Measurements from ENCODE around the gene CSNK1G3. TPM values are rescaled to one million over a fixed set of nuclear protein-coding genes. Genes with fewer than 3 reads are reported as not detected.

The CSNK1G3 gene
- total RNA-seq, 2 experiments from 2014 or later = 87.2 to 92.3 TPM

GRCh38 chr5:123554601-123555000 lies 42.6 kb downstream of the CSNK1G3 start:
- Mint-ChIP-seq H3K9me3 (no peaks in the 10 kb centered on the region), H3K27ac (no peak overlapping the region), H3K36me3 (ENCODE audit: low read depth) (peaks cover 49% of the 10 kb centered on the region), H3K4me1 (ENCODE audit: low read depth) (peaks cover 8% of the 10 kb centered on the region), H3K27me3 (no peaks in the 10 kb centered on the region), H3K4me3 (no peak overlapping the region)
- peaks cover 5% of the 10 kb centered on the region for H3K4me1 ChIP-seq (ENCODE audit: insufficient read depth, low read length)
- DNase-seq (no peak), ATAC-seq (ENCODE audit: poor library complexity) (no peak)
- no peaks in the 10 kb centered on the region for H3K27me3 ChIP-seq (ENCODE audit: control insufficient read depth in 1 of 2, insufficient read depth in 2 of 2, low read length in 2 of 2)
- H3K27ac ChIP-seq (ENCODE audit: low read depth in 1 of 2, low read length in 2 of 2) = no peak overlapping the region
- ChIA-PET CTCF (no interaction called here), POLR2A (no interaction called here)
- TF ChIP-seq, protein P1, sequence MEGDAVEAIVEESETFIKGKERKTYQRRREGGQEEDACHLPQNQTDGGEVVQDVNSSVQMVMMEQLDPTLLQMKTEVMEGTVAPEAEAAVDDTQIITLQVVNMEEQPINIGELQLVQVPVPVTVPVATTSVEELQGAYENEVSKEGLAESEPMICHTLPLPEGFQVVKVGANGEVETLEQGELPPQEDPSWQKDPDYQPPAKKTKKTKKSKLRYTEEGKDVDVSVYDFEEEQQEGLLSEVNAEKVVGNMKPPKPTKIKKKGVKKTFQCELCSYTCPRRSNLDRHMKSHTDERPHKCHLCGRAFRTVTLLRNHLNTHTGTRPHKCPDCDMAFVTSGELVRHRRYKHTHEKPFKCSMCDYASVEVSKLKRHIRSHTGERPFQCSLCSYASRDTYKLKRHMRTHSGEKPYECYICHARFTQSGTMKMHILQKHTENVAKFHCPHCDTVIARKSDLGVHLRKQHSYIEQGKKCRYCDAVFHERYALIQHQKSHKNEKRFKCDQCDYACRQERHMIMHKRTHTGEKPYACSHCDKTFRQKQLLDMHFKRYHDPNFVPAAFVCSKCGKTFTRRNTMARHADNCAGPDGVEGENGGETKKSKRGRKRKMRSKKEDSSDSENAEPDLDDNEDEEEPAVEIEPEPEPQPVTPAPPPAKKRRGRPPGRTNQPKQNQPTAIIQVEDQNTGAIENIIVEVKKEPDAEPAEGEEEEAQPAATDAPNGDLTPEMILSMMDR (IDR thresholded peaks at IDR 0.05) = no peak
- H3K9me3 ChIP-seq (ENCODE audit: control insufficient read depth in 1 of 2, insufficient read depth in 1 of 2, low read length in 2 of 2) = no peaks in the 10 kb centered on the region
- H3K4me3 ChIP-seq (ENCODE audit: low read length) = no peak overlapping the region
- intact Hi-C loops (cut with DNase I, micrococcal nuclease) = no loop called here
- H3K36me3 ChIP-seq (ENCODE audit: insufficient read depth, low read length) = peaks cover 12% of the 10 kb centered on the region

GRCh38 chr5:123557907-123558306 lies 45.9 kb downstream of the CSNK1G3 start:
- H3K9me3 Mint-ChIP-seq = no peaks in the 10 kb centered on the region
- no peaks in the 10 kb centered on the region for H3K9me3 ChIP-seq (ENCODE audit: control insufficient read depth in 1 of 2, insufficient read depth in 1 of 2, low read length in 2 of 2)
- no peaks in the 10 kb centered on the region for H3K4me1 ChIP-seq (ENCODE audit: insufficient read depth, low read length)
- H3K27me3 ChIP-seq (ENCODE audit: control insufficient read depth in 1 of 2, insufficient read depth in 2 of 2, low read length in 2 of 2) = no peaks in the 10 kb centered on the region
- no peak overlapping the region for H3K27ac Mint-ChIP-seq
- peaks cover 63% of the 10 kb centered on the region for H3K36me3 Mint-ChIP-seq (ENCODE audit: low read depth)
- no peak overlapping the region for H3K4me3 ChIP-seq (ENCODE audit: low read length)
- ChIA-PET CTCF (interaction anchor here (0.7 kb wide), 1 partner anchor 135 kb away, joined by 3 read pairs; the partner anchor contains the start of gene CEP120), POLR2A (no interaction called here)
- H3K4me1 Mint-ChIP-seq (ENCODE audit: low read depth) = peaks cover 13% of the 10 kb centered on the region
- peaks cover 12% of the 10 kb centered on the region for H3K36me3 ChIP-seq (ENCODE audit: insufficient read depth, low read length)
- no peak for ATAC-seq (ENCODE audit: poor library complexity)
- H3K27ac ChIP-seq (ENCODE audit: low read depth in 1 of 2, low read length in 2 of 2) = no peak overlapping the region
- H3K27me3 Mint-ChIP-seq = no peaks in the 10 kb centered on the region
- TF ChIP-seq, protein P1 (IDR thresholded peaks at IDR 0.05) = no peak
- intact Hi-C loops (cut with DNase I, micrococcal nuclease) = no loop called here
- no peak overlapping the region for H3K4me3 Mint-ChIP-seq
- DNase-seq = no peak

- Mint-ChIP-seq H3K36me3 (ENCODE audit: low read depth) (peaks cover 57% of the 10 kb centered on the region), H3K9me3 (no peaks in the 10 kb centered on the region), H3K4me1 (ENCODE audit: low read depth) (peaks cover 13% of the 10 kb centered on the region), H3K27me3 (no peaks in the 10 kb centered on the region), H3K4me3 (no peak overlapping the region), H3K27ac (no peak overlapping the region)
- ATAC-seq (ENCODE audit: poor library complexity) (no peak), DNase-seq (no peak)
- CTCF ChIA-PET = no interaction called here
- POLR2A ChIA-PET = no interaction called here
- H3K4me1 ChIP-seq (ENCODE audit: insufficient read depth, low read length) = no peaks in the 10 kb centered on the region
- intact Hi-C loops (cut with DNase I, micrococcal nuclease) = no loop called here
- TF ChIP-seq, protein P1 (IDR thresholded peaks at IDR 0.05) = no peak
- no peak overlapping the region for H3K4me3 ChIP-seq (ENCODE audit: low read length)
- peaks cover 12% of the 10 kb centered on the region for H3K36me3 ChIP-seq (ENCODE audit: insufficient read depth, low read length)
- H3K27ac ChIP-seq (ENCODE audit: low read depth in 1 of 2, low read length in 2 of 2) = no peak overlapping the region
- H3K27me3 ChIP-seq (ENCODE audit: control insufficient read depth in 1 of 2, insufficient read depth in 2 of 2, low read length in 2 of 2) = no peaks in the 10 kb centered on the region
- H3K9me3 ChIP-seq (ENCODE audit: control insufficient read depth in 1 of 2, insufficient read depth in 1 of 2, low read length in 2 of 2) = no peaks in the 10 kb centered on the region
Observed at GRCh38 chr5:123558762-123559433, 46.9 kb downstream of the CSNK1G3 start.

Data from CD4-positive, alpha-beta T cell (primary cell).